Neutrophil (primary cell): ENCODE data around the gene PRKCH.

ENCODE experiments used
- H3K27ac ChIP-seq: fragments of 200-600 bp; sonication (generic); 2 replicates; pipeline ENCODE4 v1.5.1; 2016; ENCODE audit warnings: mild to moderate bottlenecking, moderate library complexity
- H3K27me3 ChIP-seq: fragments of 200-600 bp; sonication (generic); 2 replicates; pipeline ENCODE4 v1.6.0; 2016; ENCODE audit warnings: mild to moderate bottlenecking
- H3K36me3 ChIP-seq: fragments of 200-600 bp; sonication (generic); 2 replicates; pipeline ENCODE4 v1.5.1; 2017
- H3K4me1 ChIP-seq, 2 experiments: fragments of 200-600 bp in 1 of 2; sonication (generic) in 1 of 2; 1 replicate in 1 of 2; 2 replicates in 1 of 2; pipeline versions ENCODE4 v1.5.1 to v1.6.1; 2013 to 2016; ENCODE audit warnings: low read depth in 1 of 2, low read length in 1 of 2, mild to moderate bottlenecking in 1 of 2, moderate library complexity in 1 of 2; ENCODE audit not compliant: control insufficient read depth in 1 of 2, insufficient read depth in 1 of 2
- H3K4me3 ChIP-seq, 2 experiments: fragments of 200-600 bp in 1 of 2; sonication (generic) in 1 of 2; 1 replicate in 1 of 2; 2 replicates in 1 of 2; pipeline ENCODE4 v1.5.1; 2013 to 2016; ENCODE audit warnings: low read depth in 1 of 2, low read length in 1 of 2, mild to moderate bottlenecking in 1 of 2, moderate library complexity in 1 of 2
- H3K9me3 ChIP-seq: fragments of 200-600 bp; sonication (generic); 2 replicates; pipeline ENCODE4 v1.5.1; 2016
- TF ChIP-seq, protein P1 (sequence below): fragments of 200-600 bp; sonication (generic); IDR thresholded peaks from 2 replicates; pipeline ENCODE4 v1.5.1; 2016; ENCODE audit warnings: antibody characterized with exemption

PRKCH gene

DNA sequence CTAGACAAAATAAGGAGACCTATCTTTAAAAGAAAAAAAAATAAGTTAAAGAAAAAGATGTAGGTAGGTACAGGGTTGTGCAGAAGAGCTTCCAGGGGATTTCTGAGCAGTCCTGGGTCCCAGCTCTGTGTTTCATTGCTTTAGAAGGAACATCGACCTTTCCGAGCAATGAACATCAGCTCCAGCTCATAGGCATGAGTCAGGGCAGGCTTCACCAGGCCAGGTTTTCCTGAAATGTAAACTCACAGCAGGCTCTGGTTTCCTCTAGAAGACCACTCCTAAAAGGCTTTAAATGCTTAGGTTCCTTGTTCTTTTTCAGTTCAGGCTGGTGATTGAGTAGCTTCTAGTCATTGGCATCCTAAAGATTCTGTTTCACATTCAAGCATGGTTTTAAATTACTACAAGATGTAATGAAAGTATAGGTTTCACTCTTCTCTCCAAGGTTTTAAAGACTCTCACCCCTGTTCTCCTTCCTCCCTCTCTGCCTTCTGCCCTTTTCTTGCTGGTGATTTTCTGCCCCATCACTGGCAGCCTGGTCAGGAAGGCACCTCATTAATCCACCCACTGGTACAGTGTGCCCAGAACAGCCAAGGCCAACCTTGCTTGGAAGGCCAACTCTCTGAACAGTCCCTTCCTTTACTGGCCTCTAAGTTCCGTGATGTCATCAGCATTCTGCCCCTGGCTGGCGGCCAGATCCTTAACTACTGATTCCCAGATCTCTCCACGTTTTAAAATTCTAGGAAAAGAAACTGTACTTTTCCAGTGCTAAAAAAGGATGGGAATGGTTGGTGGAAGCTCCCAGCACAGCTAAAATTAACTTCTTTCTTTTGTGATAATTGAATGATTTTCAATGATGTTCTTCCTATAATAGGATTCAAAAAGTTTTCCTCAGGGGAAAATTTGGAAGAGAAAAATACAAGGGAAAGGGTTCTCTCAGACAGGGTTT is 264.5 kb downstream of the PRKCH start:
- H3K4me3 ChIP-seq = no peak overlapping the region
- peaks cover 11 to 14% of the 10 kb centered on the region in 2 experiments for H3K4me1 ChIP-seq
- H3K27me3 ChIP-seq = no peaks in the 10 kb centered on the region
- TF ChIP-seq, protein P1, sequence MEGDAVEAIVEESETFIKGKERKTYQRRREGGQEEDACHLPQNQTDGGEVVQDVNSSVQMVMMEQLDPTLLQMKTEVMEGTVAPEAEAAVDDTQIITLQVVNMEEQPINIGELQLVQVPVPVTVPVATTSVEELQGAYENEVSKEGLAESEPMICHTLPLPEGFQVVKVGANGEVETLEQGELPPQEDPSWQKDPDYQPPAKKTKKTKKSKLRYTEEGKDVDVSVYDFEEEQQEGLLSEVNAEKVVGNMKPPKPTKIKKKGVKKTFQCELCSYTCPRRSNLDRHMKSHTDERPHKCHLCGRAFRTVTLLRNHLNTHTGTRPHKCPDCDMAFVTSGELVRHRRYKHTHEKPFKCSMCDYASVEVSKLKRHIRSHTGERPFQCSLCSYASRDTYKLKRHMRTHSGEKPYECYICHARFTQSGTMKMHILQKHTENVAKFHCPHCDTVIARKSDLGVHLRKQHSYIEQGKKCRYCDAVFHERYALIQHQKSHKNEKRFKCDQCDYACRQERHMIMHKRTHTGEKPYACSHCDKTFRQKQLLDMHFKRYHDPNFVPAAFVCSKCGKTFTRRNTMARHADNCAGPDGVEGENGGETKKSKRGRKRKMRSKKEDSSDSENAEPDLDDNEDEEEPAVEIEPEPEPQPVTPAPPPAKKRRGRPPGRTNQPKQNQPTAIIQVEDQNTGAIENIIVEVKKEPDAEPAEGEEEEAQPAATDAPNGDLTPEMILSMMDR = no peak
- no peaks in the 10 kb centered on the region for H3K36me3 ChIP-seq
- no peak overlapping the region for H3K27ac ChIP-seq
- H3K9me3 ChIP-seq = no peaks in the 10 kb centered on the region

- Histone ChIP-seq H3K9me3 (no peaks in the 10 kb centered on the region), H3K27ac (no peak overlapping the region), H3K4me3 (no peak overlapping the region), H3K4me1 (peaks cover 18 to 21% of the 10 kb centered on the region in 2 experiments), H3K36me3 (no peaks in the 10 kb centered on the region), H3K27me3 (no peaks in the 10 kb centered on the region)
- TF ChIP-seq, protein P1 = no peak
These were observed 265.2 kb downstream of the PRKCH start for GRCh38 chr14:61586544-61587055.

GRCh38 chr14:61587081-61587713 is 265.8 kb downstream of the PRKCH start:
- TF ChIP-seq, protein P1 = no peak
- Histone ChIP-seq H3K27ac (no peak overlapping the region), H3K9me3 (no peaks in the 10 kb centered on the region)

GRCh38 chr14:61588419-61588901 is 267.1 kb downstream of the PRKCH start:
- Histone ChIP-seq H3K4me3 (no peak overlapping the region), H3K4me1 (peaks cover 26 to 31% of the 10 kb centered on the region in 2 experiments), H3K27ac (no peak overlapping the region), H3K36me3 (no peaks in the 10 kb centered on the region), H3K27me3 (no peaks in the 10 kb centered on the region), H3K9me3 (no peaks in the 10 kb centered on the region)
- TF ChIP-seq, protein P1 = no peak

More at GRCh38 chr14:61587081-61587713, 265.8 kb downstream of the PRKCH start:
- Histone ChIP-seq H3K4me1 (peaks cover 24 to 27% of the 10 kb centered on the region in 2 experiments), H3K27me3 (no peaks in the 10 kb centered on the region), H3K36me3 (no peaks in the 10 kb centered on the region), H3K4me3 (no peak overlapping the region)

- TF ChIP-seq, protein P1 = no peak
- Histone ChIP-seq H3K4me1 (peaks cover 39 to 44% of the 10 kb centered on the region in 2 experiments), H3K27ac (peak overlapping the region; percentile 38), H3K4me3 (no peak overlapping the region), H3K9me3 (no peaks in the 10 kb centered on the region), H3K27me3 (no peaks in the 10 kb centered on the region), H3K36me3 (no peaks in the 10 kb centered on the region)
These were observed 268.6 kb downstream of the PRKCH start for GRCh38 chr14:61589691-61590581.
